NB4 (cell line): ENCODE data around the gene PATJ.
A peak's percentile ranks its signal among the peaks of the same experiment; 100 is the strongest.

Source experiments
- DNase-seq: peaks from one replicate; pipeline ENCODE4 v3.0.0; 2010; ENCODE audit warnings: low read depth
- H3K4me3 ChIP-seq: one replicate; pipeline ENCODE4 v1.5.1; 2011; ENCODE audit warnings: mild to moderate bottlenecking, low read depth, low read length, moderate library complexity
- MYC ChIP-seq: IDR thresholded peaks from 2 replicates; pipeline ENCODE4 v1.6.1; 2011; ENCODE audit warnings: low read depth, low read length
- POLR2A ChIP-seq: IDR thresholded peaks from 2 replicates; pipeline ENCODE4 v1.6.1; 2011; ENCODE audit warnings: mild to moderate bottlenecking; ENCODE audit not compliant: insufficient read length; ENCODE audit errors: extremely low read depth
- TF ChIP-seq, protein P1 (sequence below): IDR thresholded peaks from one replicate; pipeline ENCODE4 v1.5.1; 2012; ENCODE audit warnings: low read depth, low read length
- TF ChIP-seq, protein P2 (sequence below): IDR thresholded peaks from 2 replicates; pipeline ENCODE4 v1.6.1; 2011; ENCODE audit warnings: low read depth, low read length

Gene PATJ

DNA sequence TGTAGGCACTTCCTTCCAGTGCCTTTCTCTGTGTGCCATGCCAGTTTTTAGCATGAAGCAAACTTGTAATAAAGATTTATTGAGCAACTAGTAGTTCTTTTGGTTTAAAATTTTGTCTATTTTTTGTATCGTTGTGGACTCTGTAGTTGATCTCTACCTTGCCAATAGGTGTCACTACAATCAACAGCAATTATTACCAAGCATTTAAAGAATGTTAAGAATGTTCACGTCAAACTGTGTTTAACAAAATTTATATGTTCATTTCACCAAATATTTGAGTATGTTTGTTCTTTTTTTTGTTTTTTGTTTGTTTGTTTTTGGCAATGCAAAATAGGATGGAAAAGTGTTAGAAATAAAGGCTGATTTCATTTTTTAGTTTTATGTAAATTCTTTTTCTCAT is 208.1 kb downstream of the PATJ start:
- DNase-seq: peak; percentile 7
- TF ChIP-seq, protein P1, sequence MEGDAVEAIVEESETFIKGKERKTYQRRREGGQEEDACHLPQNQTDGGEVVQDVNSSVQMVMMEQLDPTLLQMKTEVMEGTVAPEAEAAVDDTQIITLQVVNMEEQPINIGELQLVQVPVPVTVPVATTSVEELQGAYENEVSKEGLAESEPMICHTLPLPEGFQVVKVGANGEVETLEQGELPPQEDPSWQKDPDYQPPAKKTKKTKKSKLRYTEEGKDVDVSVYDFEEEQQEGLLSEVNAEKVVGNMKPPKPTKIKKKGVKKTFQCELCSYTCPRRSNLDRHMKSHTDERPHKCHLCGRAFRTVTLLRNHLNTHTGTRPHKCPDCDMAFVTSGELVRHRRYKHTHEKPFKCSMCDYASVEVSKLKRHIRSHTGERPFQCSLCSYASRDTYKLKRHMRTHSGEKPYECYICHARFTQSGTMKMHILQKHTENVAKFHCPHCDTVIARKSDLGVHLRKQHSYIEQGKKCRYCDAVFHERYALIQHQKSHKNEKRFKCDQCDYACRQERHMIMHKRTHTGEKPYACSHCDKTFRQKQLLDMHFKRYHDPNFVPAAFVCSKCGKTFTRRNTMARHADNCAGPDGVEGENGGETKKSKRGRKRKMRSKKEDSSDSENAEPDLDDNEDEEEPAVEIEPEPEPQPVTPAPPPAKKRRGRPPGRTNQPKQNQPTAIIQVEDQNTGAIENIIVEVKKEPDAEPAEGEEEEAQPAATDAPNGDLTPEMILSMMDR: peak; percentile 21
- TF ChIP-seq, protein P2, sequence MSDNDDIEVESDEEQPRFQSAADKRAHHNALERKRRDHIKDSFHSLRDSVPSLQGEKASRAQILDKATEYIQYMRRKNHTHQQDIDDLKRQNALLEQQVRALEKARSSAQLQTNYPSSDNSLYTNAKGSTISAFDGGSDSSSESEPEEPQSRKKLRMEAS: no peak
- no peak overlapping the region for H3K4me3 ChIP-seq

DNA sequence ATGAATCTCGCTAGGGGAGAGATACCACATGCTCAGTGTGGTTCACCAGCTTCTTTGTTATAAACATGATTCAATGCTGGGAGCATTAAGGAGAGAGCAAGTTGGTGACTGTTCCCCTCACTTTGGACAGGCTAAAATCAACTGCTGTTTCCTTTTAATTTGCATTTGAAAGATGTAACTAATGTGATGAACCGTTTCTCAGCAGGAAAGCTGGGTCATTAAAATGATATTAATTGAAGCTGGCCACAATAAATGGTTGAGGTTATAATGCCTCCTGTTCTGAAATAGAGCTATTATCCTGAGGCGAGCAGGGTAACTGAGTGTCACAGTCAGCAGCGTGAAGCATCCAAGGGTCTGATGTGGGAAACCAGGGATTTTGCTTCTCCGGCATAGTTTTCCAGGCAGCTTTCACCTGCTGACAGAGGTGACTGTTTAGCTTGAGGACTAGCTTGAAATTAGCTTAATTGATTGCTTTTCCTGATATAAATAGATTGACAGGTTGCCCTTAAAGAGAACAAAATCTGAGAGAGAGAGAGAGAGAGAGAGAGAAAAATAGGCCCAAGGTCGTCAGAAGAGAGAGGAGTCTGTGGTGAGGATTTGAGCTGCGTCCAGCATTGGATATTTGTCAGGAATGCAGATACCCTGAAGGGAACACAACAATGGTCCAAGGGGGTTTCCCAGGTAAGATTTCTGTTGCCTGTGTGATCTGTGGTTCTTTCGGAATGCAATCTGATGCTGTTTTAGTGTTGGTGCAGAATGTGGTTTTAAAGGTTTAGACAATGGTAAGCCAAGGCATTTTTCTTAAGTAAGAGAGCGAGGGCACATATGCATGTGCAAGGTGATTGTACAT is 209.7 kb downstream of the PATJ start:
- no peak for DNase-seq
- TF ChIP-seq, protein P1: no peak
- TF ChIP-seq POLR2A: no peak
- no peak for TF ChIP-seq MYC
- TF ChIP-seq, protein P2: no peak
- no peak overlapping the region for H3K4me3 ChIP-seq

DNA sequence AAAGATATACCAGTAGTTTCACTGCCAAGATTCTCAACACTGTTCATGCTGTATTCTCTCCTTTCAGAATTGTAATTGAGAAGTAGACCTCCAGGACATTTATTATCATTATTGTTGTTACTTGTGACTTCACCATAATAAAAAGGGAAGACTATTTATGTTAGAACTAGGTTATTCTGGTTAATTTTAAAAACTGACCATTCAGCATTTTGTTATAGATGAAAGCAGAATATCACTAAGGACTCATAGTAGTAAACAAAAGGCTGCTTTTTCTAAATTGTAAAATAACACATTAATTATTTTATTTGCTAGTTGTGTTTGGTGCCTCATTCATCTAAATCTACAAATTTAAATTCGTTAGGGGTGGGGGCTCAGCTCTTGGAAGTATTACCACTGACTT is 210.4 kb downstream of the PATJ start:
- no peak for TF ChIP-seq POLR2A
- no peak for TF ChIP-seq MYC
- TF ChIP-seq, protein P2: no peak
- TF ChIP-seq, protein P1: no peak
- no peak overlapping the region for H3K4me3 ChIP-seq
- DNase-seq: no peak

DNA sequence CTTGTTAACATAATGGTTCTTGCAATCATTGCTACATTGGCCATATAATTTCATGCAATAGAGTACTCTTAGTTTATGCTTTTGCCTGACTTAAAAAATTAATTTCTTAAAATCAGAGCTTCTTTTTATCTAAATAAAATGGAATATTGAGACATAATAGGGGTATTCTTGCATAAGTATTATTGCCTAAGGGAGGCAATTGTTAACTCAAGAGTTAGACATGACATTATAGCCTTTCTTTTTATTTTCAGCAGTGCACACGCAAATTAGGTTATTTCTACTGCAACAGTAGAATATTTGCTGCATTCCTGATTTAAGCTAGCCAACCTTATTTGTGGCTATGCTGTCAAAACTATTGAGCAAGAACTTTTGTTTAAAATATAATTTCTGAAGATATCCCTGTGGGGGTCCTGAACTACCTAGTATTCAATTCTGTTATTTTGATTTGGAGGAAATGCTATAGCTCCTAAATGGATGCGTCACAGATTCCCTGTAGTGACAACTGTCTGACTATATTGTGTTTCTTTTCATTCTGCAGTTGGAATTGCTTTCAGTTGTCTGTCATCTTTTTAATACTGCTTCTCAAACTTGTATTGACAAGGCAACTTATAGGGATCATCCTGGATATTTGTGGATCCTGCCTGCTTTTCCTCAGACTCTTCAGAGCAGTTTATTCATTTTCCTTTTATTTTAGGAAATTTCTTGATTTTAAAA is 211.0 kb downstream of the PATJ start:
- TF ChIP-seq POLR2A: no peak
- TF ChIP-seq MYC: no peak
- TF ChIP-seq, protein P1: no peak
- TF ChIP-seq, protein P2: no peak
- no peak for DNase-seq
- no peak overlapping the region for H3K4me3 ChIP-seq

DNA sequence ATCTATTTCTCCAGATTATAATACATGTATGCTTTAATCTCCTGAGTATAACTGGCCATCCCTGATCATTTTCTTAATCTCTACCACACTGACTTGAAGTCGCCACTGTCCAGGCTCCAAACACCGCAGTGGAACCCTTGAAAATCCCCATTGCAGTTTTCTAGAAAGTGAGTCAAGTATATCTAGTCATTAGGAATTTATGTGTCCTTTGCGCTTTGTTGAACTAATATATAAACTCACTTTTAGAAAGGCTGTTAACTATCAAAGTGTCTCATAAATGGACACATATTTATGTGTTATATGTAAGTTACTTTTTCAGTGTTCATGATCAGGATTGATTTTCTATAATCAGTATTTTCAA is 211.5 kb downstream of the PATJ start:
- no peak overlapping the region for H3K4me3 ChIP-seq
- no peak for DNase-seq
- TF ChIP-seq, protein P1: no peak
- TF ChIP-seq, protein P2: no peak
- no peak for TF ChIP-seq MYC
- no peak for TF ChIP-seq POLR2A
